IMR-90 (cell line): Measurements from ENCODE around the gene CD300C. TPM values are rescaled to one million over a fixed set of nuclear protein-coding genes. Genes with fewer than 3 reads are reported as not detected.

ENCODE experiments used
- ATAC-seq: fragments of 200-7000 bp; cut with Tn5 transposase; 2 replicates; pipeline ENCODE4 v1.9.1; 2020; ENCODE audit warnings: low read depth, mild to moderate bottlenecking, moderate library complexity
- BruUV-seq: library from RNA; stranded (reverse); fragments of 400-500 nt; replicated peaks from 2 replicates; lab custom pipeline; 2021; lab: Mats Ljungman, UMichigan
- CTCF ChIA-PET: fragments of 300-600 bp; formaldehyde crosslinking; extraction: SDS; loops from one replicate; lab custom pipeline; 2021; ENCODE audit warnings: antibody characterized with exemption; lab: Yijun Ruan, JAX
- POLR2A ChIA-PET: fragments of 300-600 bp; sonication (Branson Sonifier 250); formaldehyde crosslinking; loops from one replicate; lab custom pipeline; 2022; ENCODE audit warnings: antibody characterized with exemption; ENCODE audit not compliant: unreplicated experiment; lab: Charles Lee
- DNase-seq: peaks from one replicate; pipeline ENCODE4 v3.0.0; 2013
- H2AFZ ChIP-seq: replicated peaks from 2 replicates; pipeline ENCODE3; 2013; ENCODE audit warnings: low read length, mild to moderate bottlenecking; ENCODE audit not compliant: poor library complexity
- H2AK5ac ChIP-seq: 2 replicates; pipeline ENCODE4 v1.6.1; 2013; ENCODE audit warnings: low read depth, low read length, inconsistent platforms
- H2AK9ac ChIP-seq: replicated peaks from 2 replicates; pipeline ENCODE3; 2013; ENCODE audit warnings: mild to moderate bottlenecking, low read depth, low read length, moderate library complexity; ENCODE audit not compliant: poor library complexity
- H2BK120ac ChIP-seq: 2 replicates; pipeline ENCODE4 v1.6.1; 2013; ENCODE audit warnings: low read depth, low read length, inconsistent platforms
- H2BK15ac ChIP-seq: 3 replicates; pipeline ENCODE4 v1.6.1; 2013; ENCODE audit warnings: low read depth, low read length, inconsistent platforms
- H2BK20ac ChIP-seq: 2 replicates; pipeline ENCODE4 v1.6.1; 2013; ENCODE audit warnings: low read depth, mild to moderate bottlenecking, inconsistent platforms, low read length, moderate library complexity
- H2BK5ac ChIP-seq: 2 replicates; pipeline ENCODE4 v1.6.1; 2013; ENCODE audit warnings: mild to moderate bottlenecking, low read depth, low read length, inconsistent platforms; ENCODE audit not compliant: poor library complexity, severe bottlenecking
- H3K14ac ChIP-seq: replicated peaks from 2 replicates; pipeline ENCODE4 v1.6.1; 2013; ENCODE audit warnings: low read depth, low read length, inconsistent platforms
- H3K18ac ChIP-seq: 2 replicates; pipeline ENCODE4 v1.6.1; 2013; ENCODE audit warnings: low read depth, low read length, control low read depth
- H3K23ac ChIP-seq: 2 replicates; pipeline ENCODE4 v1.6.1; 2013; ENCODE audit warnings: low read depth, low read length, inconsistent platforms
- H3K27ac ChIP-seq: 2 replicates; pipeline ENCODE4 v1.5.1; 2013; ENCODE audit warnings: mild to moderate bottlenecking, control low read depth, low read length; ENCODE audit not compliant: insufficient read depth
- H3K27me3 ChIP-seq: 2 replicates; pipeline ENCODE4 v1.6.1; 2013; ENCODE audit warnings: low read length; ENCODE audit not compliant: control insufficient read depth, insufficient read depth
- H3K36me3 ChIP-seq: 2 replicates; pipeline ENCODE4 v1.6.1; 2013; ENCODE audit warnings: low read length, mixed read lengths; ENCODE audit not compliant: control insufficient read depth, insufficient read depth
- H3K4ac ChIP-seq: 2 replicates; pipeline ENCODE4 v1.6.1; 2013; ENCODE audit warnings: low read depth, low read length, inconsistent platforms
- H3K4me1 ChIP-seq: 2 replicates; pipeline ENCODE4 v1.6.1; 2013; ENCODE audit warnings: low read length, mixed read lengths; ENCODE audit not compliant: control insufficient read depth, insufficient read depth
- H3K4me2 ChIP-seq: 2 replicates; pipeline ENCODE4 v1.6.1; 2013; ENCODE audit warnings: low read depth, mild to moderate bottlenecking, control low read depth, low read length, moderate library complexity
- H3K4me3 ChIP-seq: 2 replicates; pipeline ENCODE4 v1.5.1; 2013; ENCODE audit warnings: low read depth, mild to moderate bottlenecking, control low read depth, low read length, moderate library complexity; ENCODE audit not compliant: insufficient read depth
- H3K56ac ChIP-seq: 2 replicates; pipeline ENCODE4 v1.6.1; 2013; ENCODE audit warnings: low read length, inconsistent platforms; ENCODE audit not compliant: insufficient read depth; ENCODE audit errors: extremely low read depth
- H3K79me1 ChIP-seq, 2 experiments: 2 replicates each; pipeline ENCODE4 v1.6.1; 2013; ENCODE audit warnings: low read length in 2 of 2, inconsistent platforms in 1 of 2, low read depth in 1 of 2
- H3K9ac ChIP-seq: 2 replicates; pipeline ENCODE4 v1.6.1; 2013; ENCODE audit warnings: low read depth, low read length, control low read depth
- H3K9me1 ChIP-seq: 2 replicates; pipeline ENCODE4 v1.6.1; 2013; ENCODE audit warnings: low read length, inconsistent platforms; ENCODE audit not compliant: insufficient read depth
- H3K9me3 ChIP-seq: 2 replicates; pipeline ENCODE4 v1.6.1; 2013; ENCODE audit warnings: low read length; ENCODE audit not compliant: control insufficient read depth, insufficient read depth
- H4K20me1 ChIP-seq: 2 replicates; pipeline ENCODE4 v1.6.1; 2013; ENCODE audit warnings: low read length, inconsistent platforms; ENCODE audit not compliant: insufficient read depth
- H4K5ac ChIP-seq: 2 replicates; pipeline ENCODE4 v1.6.1; 2013; ENCODE audit warnings: mild to moderate bottlenecking, low read depth, low read length, control low read depth
- H4K8ac ChIP-seq, 2 experiments: 2 replicates each; pipeline ENCODE4 v1.6.1; 2013; ENCODE audit warnings: low read depth in 2 of 2, low read length in 2 of 2, control low read depth in 1 of 2, inconsistent platforms in 1 of 2
- H4K91ac ChIP-seq: 2 replicates; pipeline ENCODE4 v1.6.1; 2013; ENCODE audit warnings: low read depth, low read length, inconsistent platforms; ENCODE audit not compliant: insufficient read depth
- BHLHE40 ChIP-seq: fragments of 150-350 bp; IDR thresholded peaks from 2 replicates; pipeline ENCODE4 v1.6.1; 2016; ENCODE audit warnings: mild to moderate bottlenecking, low read depth, low read length
- CEBPB ChIP-seq: IDR thresholded peaks from 2 replicates; pipeline ENCODE4 v1.6.1; 2012; ENCODE audit warnings: low read depth, low read length, improper control_type of control experiment
- CHD1 ChIP-seq: IDR thresholded peaks from 2 replicates; pipeline ENCODE4 v1.6.1; 2012; ENCODE audit warnings: low read depth, low read length, improper control_type of control experiment
- CTCF ChIP-seq: conservative IDR thresholded peaks from 2 replicates; pipeline ENCODE4 v1.5.1; 2012; ENCODE audit warnings: mild to moderate bottlenecking, low read depth, low read length, improper control_type of control experiment
- ELK1 ChIP-seq: fragments of 150-350 bp; IDR thresholded peaks from 2 replicates; pipeline ENCODE4 v1.6.1; 2016; ENCODE audit warnings: low read depth, mild to moderate bottlenecking, low read length, moderate library complexity, borderline replicate concordance
- FOS ChIP-seq: fragments of 150-350 bp; IDR thresholded peaks from 2 replicates; pipeline ENCODE4 v1.6.1; 2016; ENCODE audit warnings: low read depth, low read length
- MAFK ChIP-seq: IDR thresholded peaks from 2 replicates; pipeline ENCODE4 v1.6.1; 2012; ENCODE audit warnings: low read depth, low read length, improper control_type of control experiment
- MAZ ChIP-seq: IDR thresholded peaks from 2 replicates; pipeline ENCODE4 v1.6.1; 2012; ENCODE audit warnings: low read depth, mild to moderate bottlenecking, low read length, improper control_type of control experiment, moderate library complexity, borderline replicate concordance
- MXI1 ChIP-seq: IDR thresholded peaks from 2 replicates; pipeline ENCODE4 v1.6.1; 2012; ENCODE audit warnings: low read depth, mild to moderate bottlenecking, low read length, moderate library complexity, borderline replicate concordance
- NFE2L2 ChIP-seq: fragments of 150-350 bp; IDR thresholded peaks from 2 replicates; pipeline ENCODE4 v1.6.1; 2016; ENCODE audit warnings: low read depth, mild to moderate bottlenecking, low read length
- POLR2A ChIP-seq: IDR thresholded peaks from 2 replicates; pipeline ENCODE4 v1.6.1; 2012; ENCODE audit warnings: mild to moderate bottlenecking, low read depth, low read length
- RAD21 ChIP-seq: IDR thresholded peaks from 2 replicates; pipeline ENCODE4 v1.6.1; 2012; ENCODE audit warnings: low read length, improper control_type of control experiment
- RCOR1 ChIP-seq: IDR thresholded peaks from 2 replicates; pipeline ENCODE4 v1.6.1; 2012; ENCODE audit warnings: mild to moderate bottlenecking, low read length, improper control_type of control experiment; ENCODE audit not compliant: insufficient replicate concordance
- RFX5 ChIP-seq: IDR thresholded peaks from 2 replicates; pipeline ENCODE4 v1.8.0; 2012; ENCODE audit warnings: low read depth, mild to moderate bottlenecking, low read length, moderate library complexity
- USF2 ChIP-seq: fragments of 150-350 bp; IDR thresholded peaks from 2 replicates; pipeline ENCODE4 v1.6.1; 2017; ENCODE audit warnings: mild to moderate bottlenecking, antibody characterized with exemption, low read length, low read depth
- WGBS, 2 experiments: methylation state at CpG; one replicate each; pipeline versions ENCODE4 v1.1.5 to v1.1.7; 2013; ENCODE audit warnings: missing lambda C conversion rate in 2 of 2; ENCODE audit not compliant: insufficient read length in 1 of 2; ENCODE audit errors: extremely low coverage in 2 of 2; 5-methylcytosine and 5-hydroxymethylcytosine counted together
- dilution Hi-C: fragments of 300-500 bp; cut with HindIII; formaldehyde crosslinking; loops from one replicate; pipeline ENCODE4 v1.14.3; 2018; ENCODE audit warnings: low sequenced_read_pairs; ENCODE audit not compliant: unreplicated experiment
- in situ Hi-C: fragments of 300-500 bp; cut with MboI; formaldehyde crosslinking; loops from 3 replicates; pipeline ENCODE4 v1.14.3; 2019; ENCODE audit warnings: low sequenced_read_pairs, inconsistent platforms, mixed read lengths
- intact Hi-C: fragments of 100-400 bp; cut with micrococcal nuclease; formaldehyde crosslinking; loops from 2 replicates; pipeline ENCODE4 v1.10.0; 2022
- polyA plus RNA-seq, 3 experiments: library from polyadenylated mRNA; depleted of rRNA; stranded (reverse); fragments of >200 nt; gene quantifications; 2 replicates each; pipeline ENCODE4 v1.2.3, GENCODE V29; 2012; ENCODE audit warnings: low replicate concordance in 1 of 3
- total RNA-seq: library from RNA; depleted of rRNA; stranded (reverse); fragments of >200 nt; gene quantifications from 2 replicates; pipeline ENCODE4 v1.2.3, GENCODE V29; 2012

Gene CD300C
- total and polyA plus RNA-seq, 2 of the 4 experiments (the other 2 are of a cell fraction), result not detected

GRCh38 chr17:74543891-74544760 is 1.8 kb downstream of the CD300C start:
- Histone ChIP-seq H2BK120ac (no peak overlapping the region), H2BK5ac (no peak overlapping the region), H3K9me1 (no peaks in the 10 kb centered on the region), H3K14ac (no peak overlapping the region), H3K79me1 (no peaks in the 10 kb centered on the region), H3K4me1 (no peaks in the 10 kb centered on the region), H3K23ac (no peak overlapping the region), H2BK15ac (no peak overlapping the region), H4K8ac (no peak overlapping the region), H3K56ac (no peak overlapping the region), H3K9me3 (peaks cover 49% of the 10 kb centered on the region), H3K18ac (no peak overlapping the region), H4K5ac (no peak overlapping the region), H4K91ac (no peak overlapping the region), H2AFZ (no peak overlapping the region), H3K4ac (no peak overlapping the region), H3K36me3 (no peaks in the 10 kb centered on the region), H3K4me3 (no peak overlapping the region), H4K20me1 (no peaks in the 10 kb centered on the region), H2AK9ac (no peak overlapping the region), H3K27me3 (no peaks in the 10 kb centered on the region), H3K9ac (no peak overlapping the region), H3K4me2 (no peak overlapping the region), H3K27ac (no peak overlapping the region), H2AK5ac (no peak overlapping the region), H2BK20ac (no peak overlapping the region)
- 70% methylated on average over 8 of the region's 18 CpGs; no CpG with 5 or more reads in 1 of the 2 experiments for WGBS, 2 experiments
- ChIA-PET CTCF (no interaction called here), POLR2A (no interaction called here)
- dilution Hi-C loops (no loop called here), in situ Hi-C loops (no loop called here), intact Hi-C loops (no loop called here)
- DNase-seq (no peak), ATAC-seq (no peak)
- BruUV-seq, result no TSS peak
- TF ChIP-seq CEBPB, result no peak
- no peak for TF ChIP-seq RFX5
- TF ChIP-seq RCOR1, result no peak
- no peak for TF ChIP-seq ELK1
- TF ChIP-seq CHD1, result no peak
- TF ChIP-seq MAZ, result no peak
- no peak for TF ChIP-seq MXI1
- TF ChIP-seq CTCF, result no peak
- no peak for TF ChIP-seq RAD21
- TF ChIP-seq POLR2A, result no peak
- no peak for TF ChIP-seq NFE2L2
- TF ChIP-seq MAFK, result no peak
- no peak for TF ChIP-seq BHLHE40
- no peak for TF ChIP-seq USF2
- TF ChIP-seq FOS, result no peak
